Esophagus muscularis mucosa (tissue), 4 donors: ENCODE measurements around the gene LSM4. TPM values are rescaled to one million over a fixed set of nuclear protein-coding genes. Genes with fewer than 3 reads are reported as not detected.

Experiments
- DNase-seq: peaks from one replicate; pipeline ENCODE4 v3.0.0-alpha.2; 2017; ENCODE audit errors: extremely low spot score
- H3K27ac ChIP-seq, 4 donors: fragments of 200-600 bp; sonication (generic); replicated peaks in 1 of 4; 1 replicate in 3 of 4; 2 replicates in 1 of 4; pipeline ENCODE4 v1.5.1; 2016 to 2019; ENCODE audit warnings: mild to moderate bottlenecking in 1 of 4
- H3K27me3 ChIP-seq, 4 donors: fragments of 200-600 bp; sonication (generic); one replicate each; pipeline versions ENCODE4 v1.5.1 to v1.6.0; 2016 to 2019
- H3K36me3 ChIP-seq, 4 donors: fragments of 200-600 bp; sonication (generic); one replicate each; pipeline ENCODE4 v1.5.1; 2016 to 2019
- H3K4me1 ChIP-seq, 4 donors: fragments of 200-600 bp; sonication (generic); one replicate each; pipeline ENCODE4 v1.5.1; 2016 to 2019
- H3K4me3 ChIP-seq, 4 donors: fragments of 200-600 bp; sonication (generic); 1 replicate in 2 of 4; 2 replicates in 2 of 4; pipeline ENCODE4 v1.5.1; 2016 to 2019; ENCODE audit warnings: mild to moderate bottlenecking in 4 of 4, moderate library complexity in 1 of 4
- H3K9me3 ChIP-seq, 4 donors: fragments of 200-600 bp; sonication (generic); 1 replicate in 3 of 4; 2 replicates in 1 of 4; pipeline ENCODE4 v1.5.1; 2016 to 2019
- EP300 ChIP-seq: sonication (generic); formaldehyde crosslinking; IDR thresholded peaks from one replicate; pipeline ENCODE4 v1.6.1; 2017; ENCODE audit warnings: antibody characterized with exemption
- POLR2A ChIP-seq: fragments of 450-650 bp; IDR thresholded peaks from one replicate; pipeline ENCODE4 v1.6.1; 2017; ENCODE audit warnings: antibody characterized with exemption, moderate library complexity, mild to moderate bottlenecking, low read depth
- POLR2AphosphoS5 ChIP-seq, 2 donors: sonication (generic); formaldehyde crosslinking; IDR thresholded peaks; one replicate each; pipeline ENCODE4 v1.6.1; 2017; ENCODE audit warnings: antibody characterized with exemption in 2 of 2
- WGBS: methylation state at CpG from one replicate; pipeline ENCODE4 v1.1.5; 2018; 5-methylcytosine and 5-hydroxymethylcytosine counted together
- intact Hi-C: fragments of 100-400 bp; cut with DNase I; formaldehyde crosslinking; loops from one replicate; pipeline ENCODE4 v1.15.1; 2023
- total RNA-seq, 4 donors: library from RNA; depleted of rRNA; stranded (reverse); fragments of >200 nt; gene quantifications; one replicate each; pipeline versions ENCODE4 v1.1.0 to v1.2.1, GENCODE V29; 2016
- TF ChIP-seq, protein P1 (sequence below), 3 experiments: fragments of 200-600 bp in 2 of 3; fragments of 450-650 bp in 1 of 3; sonication (generic) in 2 of 3; IDR thresholded peaks; one replicate each; pipeline ENCODE4 v1.5.1; 2017 to 2019; ENCODE audit warnings: antibody characterized with exemption in 3 of 3, mild to moderate bottlenecking in 2 of 3, moderate library complexity in 1 of 3

Gene LSM4
- total RNA-seq, 4 donors from 2014 or later: 86.8 to 116 (median 93.9) TPM

DNA sequence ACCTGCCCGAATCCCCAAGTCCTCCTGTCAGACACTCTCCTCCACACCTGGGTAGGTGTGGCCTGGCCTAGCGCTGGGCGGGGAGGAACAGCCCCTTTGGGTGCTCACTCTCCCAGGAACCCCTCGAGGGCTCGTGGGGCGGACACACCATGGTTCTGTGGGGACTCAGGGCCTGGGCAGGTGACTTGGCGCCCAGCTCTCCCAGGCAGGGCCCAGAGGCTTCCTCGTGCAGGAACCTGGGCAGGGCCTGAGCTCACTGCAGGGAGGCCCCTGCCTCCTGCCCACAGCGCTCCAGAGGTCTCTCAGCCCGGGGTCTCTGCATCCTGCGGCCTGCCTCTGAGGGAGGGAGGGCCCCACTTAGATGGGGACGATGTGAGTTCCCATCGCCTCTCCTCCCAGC is 11.9 kb downstream of the LSM4 start:
- no peak overlapping the region for H3K4me3 ChIP-seq
- TF ChIP-seq EP300 (no peak), POLR2AphosphoS5 (IDR thresholded peaks at IDR 0.05) (no peak), POLR2A (no peak)
- TF ChIP-seq, protein P1, sequence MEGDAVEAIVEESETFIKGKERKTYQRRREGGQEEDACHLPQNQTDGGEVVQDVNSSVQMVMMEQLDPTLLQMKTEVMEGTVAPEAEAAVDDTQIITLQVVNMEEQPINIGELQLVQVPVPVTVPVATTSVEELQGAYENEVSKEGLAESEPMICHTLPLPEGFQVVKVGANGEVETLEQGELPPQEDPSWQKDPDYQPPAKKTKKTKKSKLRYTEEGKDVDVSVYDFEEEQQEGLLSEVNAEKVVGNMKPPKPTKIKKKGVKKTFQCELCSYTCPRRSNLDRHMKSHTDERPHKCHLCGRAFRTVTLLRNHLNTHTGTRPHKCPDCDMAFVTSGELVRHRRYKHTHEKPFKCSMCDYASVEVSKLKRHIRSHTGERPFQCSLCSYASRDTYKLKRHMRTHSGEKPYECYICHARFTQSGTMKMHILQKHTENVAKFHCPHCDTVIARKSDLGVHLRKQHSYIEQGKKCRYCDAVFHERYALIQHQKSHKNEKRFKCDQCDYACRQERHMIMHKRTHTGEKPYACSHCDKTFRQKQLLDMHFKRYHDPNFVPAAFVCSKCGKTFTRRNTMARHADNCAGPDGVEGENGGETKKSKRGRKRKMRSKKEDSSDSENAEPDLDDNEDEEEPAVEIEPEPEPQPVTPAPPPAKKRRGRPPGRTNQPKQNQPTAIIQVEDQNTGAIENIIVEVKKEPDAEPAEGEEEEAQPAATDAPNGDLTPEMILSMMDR (IDR thresholded peaks at IDR 0.05): no peak
- WGBS: 94% methylated on average over 7 of the region's 13 CpGs
- DNase-seq: no peak
- H3K27me3 ChIP-seq: no peaks in the 10 kb centered on the region
- H3K36me3 ChIP-seq: peaks cover 7 to 71% (median 63%) of the 10 kb centered on the region in 4 donors
- H3K4me1 ChIP-seq: peaks cover 18 to 32% (median 23%) of the 10 kb centered on the region in 4 donors
- intact Hi-C loops: no loop called here
- no peak overlapping the region for H3K27ac ChIP-seq
- H3K9me3 ChIP-seq: no peaks in the 10 kb centered on the region

DNA sequence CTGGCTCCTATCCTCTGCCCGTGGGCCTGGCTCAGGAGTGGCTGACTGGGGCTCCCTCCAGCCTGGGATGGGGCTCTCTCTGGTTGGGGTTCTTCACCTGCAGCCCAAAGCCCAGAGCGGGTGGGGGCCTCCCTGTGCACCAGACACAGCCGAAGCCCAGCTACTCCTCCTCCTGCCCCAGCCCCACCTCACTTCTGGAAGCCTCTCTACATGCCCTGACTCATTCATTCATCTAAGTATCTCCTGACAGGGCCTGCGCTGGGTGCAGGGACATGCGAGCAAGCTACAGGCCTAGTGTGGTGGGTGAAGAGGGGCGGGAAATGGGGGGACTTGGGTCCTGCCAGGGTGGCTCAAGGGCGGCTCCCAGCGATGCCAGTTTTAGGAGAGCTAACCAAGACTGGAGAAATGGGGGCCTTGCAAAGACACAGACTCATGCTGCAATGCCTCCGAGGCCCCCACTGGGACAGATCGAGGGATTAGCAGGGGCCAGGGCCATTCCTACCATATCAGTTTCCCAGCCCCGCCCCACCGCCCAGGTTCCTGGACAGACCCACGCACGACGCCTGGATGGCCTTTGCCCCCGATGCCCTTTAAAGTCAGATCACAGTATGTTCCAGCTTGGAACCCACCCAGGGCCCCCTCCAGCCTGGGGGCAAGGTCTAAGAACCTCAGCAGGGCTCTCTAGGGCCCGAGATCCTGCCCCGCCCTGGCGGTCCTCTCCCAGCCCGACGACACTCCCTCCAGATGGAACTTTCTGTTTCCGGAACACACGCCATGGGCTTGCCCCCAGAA is 12.6 kb downstream of the LSM4 start:
- 87% methylated on average over 18 of the region's 23 CpGs for WGBS
- Histone ChIP-seq H3K9me3 (no peaks in the 10 kb centered on the region), H3K4me1 (peaks cover 25 to 38% (median 30%) of the 10 kb centered on the region in 4 donors), H3K27me3 (no peaks in the 10 kb centered on the region), H3K27ac (no peak overlapping the region), H3K4me3 (no peak overlapping the region), H3K36me3 (peaks cover 7 to 65% (median 60%) of the 10 kb centered on the region in 4 donors)
- no peak for DNase-seq
- TF ChIP-seq EP300: no peak
- TF ChIP-seq, protein P1 (IDR thresholded peaks at IDR 0.05): no peak
- TF ChIP-seq POLR2AphosphoS5 (IDR thresholded peaks at IDR 0.05): no peak
- TF ChIP-seq POLR2A: no peak
- intact Hi-C loops: no loop called here

DNA sequence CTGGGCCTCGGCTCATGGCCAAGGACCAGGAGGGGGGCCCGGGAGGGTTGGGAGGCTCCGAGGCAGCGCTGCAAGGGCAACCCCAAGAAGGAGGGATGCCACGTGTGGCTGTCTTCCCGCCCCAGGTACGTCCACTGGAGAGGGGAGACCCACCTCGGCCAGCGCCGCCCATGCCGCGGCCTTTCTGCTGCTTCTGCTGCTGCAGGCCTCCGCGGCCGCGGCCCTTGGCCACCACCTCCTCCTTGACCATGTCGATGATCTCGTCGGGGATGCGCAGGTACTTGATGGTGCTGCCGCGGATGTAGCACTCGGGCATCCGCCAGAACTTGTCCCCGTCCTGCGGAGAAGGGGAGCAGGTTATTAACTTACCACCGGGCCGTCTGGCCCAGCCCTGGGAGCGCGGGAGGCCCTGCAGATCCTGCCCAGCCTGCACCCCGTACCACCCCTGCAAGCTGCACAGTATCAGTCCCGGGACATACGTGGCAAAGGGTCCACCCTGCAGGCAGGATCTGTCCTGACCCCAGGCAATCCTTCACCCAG is 13.3 kb downstream of the LSM4 start:
- Histone ChIP-seq H3K27ac (peak overlapping the region in 1 of 4 donors; percentile 93), H3K36me3 (peaks cover 7 to 62% (median 57%) of the 10 kb centered on the region in 4 donors)

DNA sequence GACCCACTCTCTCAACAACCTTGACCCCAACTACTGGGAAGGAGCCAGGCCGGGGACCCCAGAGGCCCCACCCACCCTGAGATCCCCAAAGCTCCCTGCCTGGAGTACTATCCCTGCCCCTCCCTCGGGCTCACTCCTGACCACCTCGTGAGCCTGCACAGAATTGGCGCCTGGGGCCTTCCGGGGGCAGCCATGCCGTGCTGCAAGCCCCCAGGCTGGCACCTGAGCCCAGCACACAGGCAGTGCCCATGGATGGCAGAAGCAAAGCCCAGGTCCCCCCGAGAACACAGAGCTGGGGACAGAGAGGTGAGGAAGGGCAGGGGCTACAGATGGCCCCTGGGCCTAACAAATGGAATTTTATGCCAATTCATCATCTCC is 13.9 kb downstream of the LSM4 start:
- H3K36me3 ChIP-seq: peaks cover 7 to 55% (median 54%) of the 10 kb centered on the region in 4 donors
- intact Hi-C loops: no loop called here
- H3K27ac ChIP-seq: peak overlapping the region in 2 of 4 donors; percentile 93 to 99
- H3K27me3 ChIP-seq: no peaks in the 10 kb centered on the region
- H3K4me1 ChIP-seq: peaks cover 39 to 52% (median 43%) of the 10 kb centered on the region in 4 donors
- WGBS: no CpG with 5 or more reads among the region's 7 CpGs
- no peak for DNase-seq
- no peak overlapping the region for H3K4me3 ChIP-seq
- TF ChIP-seq EP300 (no peak), POLR2AphosphoS5 (IDR thresholded peaks at IDR 0.05) (no peak), POLR2A (no peak)
- TF ChIP-seq, protein P1 (IDR thresholded peaks at IDR 0.05): no peak
- H3K9me3 ChIP-seq: no peaks in the 10 kb centered on the region

More for the DNA sequence above, 13.3 kb downstream of the LSM4 start:
- TF ChIP-seq EP300: no peak
- TF ChIP-seq, protein P1 (IDR thresholded peaks at IDR 0.05): no peak
- TF ChIP-seq POLR2A: no peak
- TF ChIP-seq POLR2AphosphoS5 (IDR thresholded peaks at IDR 0.05): no peak
- intact Hi-C loops: no loop called here
- WGBS: 99% methylated on average over 14 of the region's 33 CpGs
- Histone ChIP-seq H3K27me3 (no peaks in the 10 kb centered on the region), H3K4me3 (no peak overlapping the region), H3K9me3 (no peaks in the 10 kb centered on the region), H3K4me1 (peaks cover 32 to 45% (median 37%) of the 10 kb centered on the region in 4 donors)
- DNase-seq: no peak
